OCI-LY7 (cell line): Measurements from ENCODE around the gene NELL1.

Experiments used
- CTCF ChIP-seq: fragments of 200-600 bp; sonication (generic); conservative IDR thresholded peaks from 2 replicates; pipeline ENCODE4 v1.5.1; 2014; ENCODE audit warnings: mild to moderate bottlenecking, antibody characterized with exemption, low read length, moderate library complexity, mixed read lengths
- EZH2phosphoT487 ChIP-seq: fragments of 200-600 bp; sonication (generic); IDR thresholded peaks from 2 replicates; pipeline ENCODE4 v1.6.1; 2018; ENCODE audit warnings: low read depth, borderline replicate concordance, mild to moderate bottlenecking, mixed run types, antibody characterized with exemption, low read length, moderate library complexity, mixed read lengths

- TF ChIP-seq CTCF (peak; percentile 54; the same call in 1 of the 2 replicates), EZH2phosphoT487 (no peak)
Measured at GRCh38 chr11:21142007-21142406, 472.6 kb downstream of the NELL1 start.
